Esophagus (tissue), 2 donors: ENCODE measurements around the gene HOXA11. TPM values are rescaled to one million over a fixed set of nuclear protein-coding genes. Genes with fewer than 3 reads are reported as not detected.

Experiments
- H3K27ac ChIP-seq, 2 donors: one replicate each; pipeline ENCODE4 v1.5.1; 2013; ENCODE audit warnings: low read depth in 2 of 2, mild to moderate bottlenecking in 2 of 2, inconsistent platforms in 1 of 2, low read length in 1 of 2, moderate library complexity in 1 of 2
- H3K27me3 ChIP-seq, 2 donors: one replicate each; pipeline ENCODE4 v1.6.1; 2013; ENCODE audit warnings: low read length in 2 of 2, control low read depth in 1 of 2, mild to moderate bottlenecking in 1 of 2; ENCODE audit not compliant: insufficient read depth in 2 of 2, control insufficient read depth in 1 of 2
- H3K36me3 ChIP-seq, 2 donors: one replicate each; pipeline ENCODE4 v1.6.1; 2013; ENCODE audit warnings: low read length in 1 of 2; ENCODE audit not compliant: control insufficient read depth in 2 of 2, insufficient read depth in 2 of 2
- H3K4me1 ChIP-seq, 2 donors: one replicate each; pipeline ENCODE4 v1.6.1; 2013; ENCODE audit warnings: low read length in 1 of 2; ENCODE audit not compliant: control insufficient read depth in 2 of 2, insufficient read depth in 2 of 2
- H3K4me3 ChIP-seq, 2 donors: one replicate each; pipeline ENCODE4 v1.5.1; 2013; ENCODE audit warnings: low read length in 2 of 2, mild to moderate bottlenecking in 2 of 2, low read depth in 1 of 2, moderate library complexity in 1 of 2
- H3K9me3 ChIP-seq, 2 donors: one replicate each; pipeline ENCODE4 v1.6.1; 2013; ENCODE audit warnings: mild to moderate bottlenecking in 2 of 2, low read depth in 1 of 2, low read length in 1 of 2, moderate library complexity in 1 of 2; ENCODE audit not compliant: control insufficient read depth in 2 of 2, insufficient read depth in 1 of 2
- WGBS, 2 donors: extraction: QIAGEN DNeasy Blood & Tissue Kit; methylation state at CpG; one replicate each; pipeline ENCODE4 v1.1.7; 2013; 5-methylcytosine and 5-hydroxymethylcytosine counted together
- polyA plus RNA-seq, 2 donors: library from polyadenylated mRNA; stranded (reverse); fragments of 200-250 nt; gene quantifications; one replicate each; pipeline ENCODE4 v1.2.3, GENCODE V29; 2013
- donor health status: healthy with polysubstance abuse.
- donor health status: Bipolar disorder and iron deficiency.

HOXA11 gene
- polyA plus RNA-seq, 2 donors = not detected

- Histone ChIP-seq H3K27me3 (peaks cover 10 to 46% of the 10 kb centered on the region in 2 donors), H3K27ac (no peak overlapping the region)
- WGBS, 2 donors = 87 to 90% methylated on average over 3 of the region's 3 CpGs
These were observed 8.5 kb downstream of the HOXA11 start for GRCh38 chr7:27176524-27176845.

GRCh38 chr7:27175626-27176523 lies 9.2 kb downstream of the HOXA11 start:
- WGBS, 2 donors = 57 to 78% methylated on average over 40 of the region's 40 CpGs
- Histone ChIP-seq H3K9me3 (no peaks in the 10 kb centered on the region), H3K27me3 (peaks cover 9 to 51% of the 10 kb centered on the region in 2 donors), H3K4me3 (no peak overlapping the region), H3K4me1 (peaks cover 2 to 9% of the 10 kb centered on the region in 2 donors), H3K36me3 (no peaks in the 10 kb centered on the region), H3K27ac (no peak overlapping the region)

More at GRCh38 chr7:27176524-27176845, 8.5 kb downstream of the HOXA11 start:
- H3K4me1 ChIP-seq = peaks cover 2 to 9% of the 10 kb centered on the region in 2 donors
- no peaks in the 10 kb centered on the region for H3K9me3 ChIP-seq
- no peak overlapping the region for H3K4me3 ChIP-seq
- H3K36me3 ChIP-seq = no peaks in the 10 kb centered on the region

- 53 to 70% methylated on average over 12 of the region's 12 CpGs for WGBS, 2 donors
- Histone ChIP-seq H3K27ac (no peak overlapping the region), H3K36me3 (no peaks in the 10 kb centered on the region), H3K4me1 (peaks cover 2 to 9% of the 10 kb centered on the region in 2 donors), H3K9me3 (no peaks in the 10 kb centered on the region), H3K27me3 (peaks cover 7 to 48% of the 10 kb centered on the region in 2 donors), H3K4me3 (no peak overlapping the region)
These were observed 10.0 kb downstream of the HOXA11 start for GRCh38 chr7:27174874-27175625.

GRCh38 chr7:27173956-27174873 lies 10.8 kb downstream of the HOXA11 start, which contains the start of gene HOXA10:
HOXA10 (minus strand) TSS chr7:27174320; CDS start chr7:27174306, 14 bp downstream.
- Histone ChIP-seq H3K4me1 (peaks cover 2 to 5% of the 10 kb centered on the region in 2 donors), H3K4me3 (peak within 1 kb of the TSS; percentile 42 to 54), H3K36me3 (no peaks in the 10 kb centered on the region), H3K27ac (no peak within 1 kb of the TSS), H3K27me3 (peaks cover 7 to 50% of the 10 kb centered on the region in 2 donors), H3K9me3 (no peaks in the 10 kb centered on the region)
- WGBS, 2 donors = 7 to 10% methylated on average over 76 to 82 of the region's 82 CpGs

- H3K4me1 ChIP-seq = peaks cover 2 to 5% of the 10 kb centered on the region in 2 donors
- H3K36me3 ChIP-seq = no peaks in the 10 kb centered on the region
- H3K27ac ChIP-seq = no peak overlapping the region
- 1% methylated on average over 42 to 59 of the region's 59 CpGs for WGBS, 2 donors
- peaks cover 8 to 52% of the 10 kb centered on the region in 2 donors for H3K27me3 ChIP-seq
- no peaks in the 10 kb centered on the region for H3K9me3 ChIP-seq
- peak overlapping the region; percentile 42 to 54 for H3K4me3 ChIP-seq
These were observed 11.5 kb downstream of the HOXA11 start for GRCh38 chr7:27173511-27173955.

- WGBS, 2 donors = 2 to 3% methylated on average over 57 to 58 of the region's 58 CpGs
- Histone ChIP-seq H3K27ac (no peak overlapping the region), H3K9me3 (peaks cover 0 to 4% of the 10 kb centered on the region in 2 donors), H3K4me1 (peaks cover 2 to 5% of the 10 kb centered on the region in 2 donors), H3K36me3 (no peaks in the 10 kb centered on the region), H3K27me3 (peaks cover 12 to 56% of the 10 kb centered on the region in 2 donors), H3K4me3 (peak overlapping the region; percentile 42 to 54)
These were observed 12.1 kb downstream of the HOXA11 start for GRCh38 chr7:27172823-27173510.

- WGBS, 2 donors = 9 to 13% methylated on average over 10 of the region's 10 CpGs
- Histone ChIP-seq H3K36me3 (no peaks in the 10 kb centered on the region), H3K27me3 (peaks cover 12 to 61% of the 10 kb centered on the region in 2 donors), H3K4me3 (peak overlapping the region in 1 of 2 donors; percentile 54), H3K27ac (no peak overlapping the region), H3K9me3 (peaks cover 0 to 4% of the 10 kb centered on the region in 2 donors), H3K4me1 (peaks cover 2 to 5% of the 10 kb centered on the region in 2 donors)
These were observed 12.7 kb downstream of the HOXA11 start for GRCh38 chr7:27172315-27172774.

GRCh38 chr7:27171637-27172314 lies 13.3 kb downstream of the HOXA11 start:
- H3K27ac ChIP-seq = no peak overlapping the region
- WGBS, 2 donors = 9% methylated on average over 30 of the region's 30 CpGs
- peaks cover 2 to 5% of the 10 kb centered on the region in 2 donors for H3K4me1 ChIP-seq
- H3K27me3 ChIP-seq = peaks cover 12 to 60% of the 10 kb centered on the region in 2 donors
- H3K4me3 ChIP-seq = peak overlapping the region in 1 of 2 donors; percentile 4
- H3K36me3 ChIP-seq = no peaks in the 10 kb centered on the region
- peaks cover 0 to 4% of the 10 kb centered on the region in 2 donors for H3K9me3 ChIP-seq
